MM.1S (cell line): Measurements from ENCODE around the gene MEMO1.

Experiments used
- DNase-seq: peaks from one replicate; pipeline ENCODE4 v3.0.0-alpha.2; 2015
- H2AFZ ChIP-seq: fragments of 300-600 bp; sonication (generic); 2 replicates; pipeline ENCODE4 v1.6.0; 2016; ENCODE audit warnings: antibody characterized with exemption, low read length
- H3F3A ChIP-seq: fragments of 300-600 bp; sonication (generic); 2 replicates; pipeline ENCODE4 v1.6.1; 2016; ENCODE audit warnings: mild to moderate bottlenecking, antibody characterized with exemption, low read length, moderate library complexity, mixed read lengths; ENCODE audit not compliant: insufficient read depth
- H3K27ac ChIP-seq: fragments of 300-600 bp; sonication (generic); 2 replicates; pipeline ENCODE4 v1.5.1; 2016; ENCODE audit warnings: mild to moderate bottlenecking, low read length
- H3K27me3 ChIP-seq: fragments of 300-600 bp; sonication (generic); replicated peaks from 2 replicates; pipeline ENCODE4 v1.6.0; 2016; ENCODE audit warnings: low read length; ENCODE audit not compliant: insufficient read depth
- H3K36me3 ChIP-seq: fragments of 300-600 bp; sonication (generic); replicated peaks from 2 replicates; pipeline ENCODE4 v1.6.1; 2016; ENCODE audit warnings: mild to moderate bottlenecking, low read length, mixed read lengths; ENCODE audit not compliant: insufficient read depth
- H3K4me1 ChIP-seq: fragments of 300-600 bp; sonication (generic); 2 replicates; pipeline ENCODE4 v1.6.1; 2016; ENCODE audit warnings: low read length, mixed read lengths
- H3K4me2 ChIP-seq: fragments of 300-600 bp; sonication (generic); 2 replicates; pipeline ENCODE4 v1.6.0; 2016; ENCODE audit warnings: low read depth, low read length
- H3K4me3 ChIP-seq: fragments of 300-600 bp; sonication (generic); 2 replicates; pipeline ENCODE4 v1.5.1; 2016; ENCODE audit warnings: low read length, mixed read lengths
- H3K79me2 ChIP-seq: fragments of 300-600 bp; sonication (generic); 2 replicates; pipeline ENCODE4 v1.6.1; 2016; ENCODE audit warnings: mixed run types, low read length, mixed read lengths
- H3K9ac ChIP-seq: fragments of 300-600 bp; sonication (generic); 2 replicates; pipeline ENCODE4 v1.6.1; 2016; ENCODE audit warnings: low read length, mixed read lengths
- H3K9me2 ChIP-seq: fragments of 300-600 bp; sonication (generic); replicated peaks from 2 replicates; pipeline ENCODE4 v1.6.1; 2016; ENCODE audit warnings: mild to moderate bottlenecking, low read length, mixed read lengths; ENCODE audit not compliant: insufficient read depth
- H3K9me3 ChIP-seq: fragments of 300-600 bp; sonication (generic); replicated peaks from 2 replicates; pipeline ENCODE4 v1.6.1; 2016; ENCODE audit warnings: mild to moderate bottlenecking, low read length, mixed read lengths; ENCODE audit not compliant: insufficient read depth
- H4K20me1 ChIP-seq: fragments of 300-600 bp; sonication (generic); 2 replicates; pipeline ENCODE4 v1.6.1; 2016; ENCODE audit warnings: mild to moderate bottlenecking, low read length, moderate library complexity, mixed read lengths; ENCODE audit not compliant: insufficient read depth
- EZH2 ChIP-seq: fragments of 300-600 bp; sonication (generic); optimal IDR thresholded peaks from 2 replicates; pipeline ENCODE3; 2017; ENCODE audit warnings: low read depth, mild to moderate bottlenecking, antibody characterized with exemption, low read length, mixed read lengths
- EZH2phosphoT487 ChIP-seq: fragments of 300-600 bp; sonication (generic); IDR thresholded peaks from 2 replicates; pipeline ENCODE4 v1.6.1; 2018; ENCODE audit warnings: antibody characterized with exemption, low read length
- TF ChIP-seq, protein P1 (sequence below): fragments of 300-600 bp; sonication (generic); IDR thresholded peaks from 2 replicates; pipeline ENCODE4 v1.5.1; 2016; ENCODE audit warnings: antibody characterized with exemption, low read length, mixed read lengths

MEMO1 gene

DNA sequence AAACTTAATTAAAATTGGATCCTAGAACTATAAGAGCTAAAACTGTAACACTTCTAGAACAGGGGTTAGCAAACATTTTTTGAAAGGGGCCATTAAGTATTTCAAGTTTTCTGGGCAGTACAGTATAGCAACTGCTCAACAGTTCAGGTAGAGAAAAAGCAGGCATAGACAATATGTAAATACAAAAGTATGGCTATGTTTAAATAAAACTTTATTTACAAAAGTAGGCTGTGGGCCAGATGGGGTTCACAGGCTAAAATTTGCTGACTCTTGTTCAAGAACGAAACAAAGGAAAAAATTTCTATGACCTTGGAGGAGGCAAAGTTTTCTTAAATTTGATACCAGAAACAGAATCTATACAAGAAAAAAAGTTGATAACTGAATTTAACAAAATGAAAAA lies 114.5 kb downstream of the MEMO1 start:
- Histone ChIP-seq H3K4me3 (no peak overlapping the region), H3K79me2 (no peaks in the 10 kb centered on the region), H3K9me2 (no peaks in the 10 kb centered on the region), H4K20me1 (no peaks in the 10 kb centered on the region), H3K4me2 (no peak overlapping the region), H2AFZ (no peak overlapping the region), H3K9ac (no peak overlapping the region), H3K9me3 (no peaks in the 10 kb centered on the region), H3K27ac (no peak overlapping the region), H3K27me3 (no peaks in the 10 kb centered on the region), H3K36me3 (no peaks in the 10 kb centered on the region), H3F3A (no peaks in the 10 kb centered on the region), H3K4me1 (no peaks in the 10 kb centered on the region)
- TF ChIP-seq EZH2phosphoT487 (no peak), EZH2 (no peak)
- TF ChIP-seq, protein P1, sequence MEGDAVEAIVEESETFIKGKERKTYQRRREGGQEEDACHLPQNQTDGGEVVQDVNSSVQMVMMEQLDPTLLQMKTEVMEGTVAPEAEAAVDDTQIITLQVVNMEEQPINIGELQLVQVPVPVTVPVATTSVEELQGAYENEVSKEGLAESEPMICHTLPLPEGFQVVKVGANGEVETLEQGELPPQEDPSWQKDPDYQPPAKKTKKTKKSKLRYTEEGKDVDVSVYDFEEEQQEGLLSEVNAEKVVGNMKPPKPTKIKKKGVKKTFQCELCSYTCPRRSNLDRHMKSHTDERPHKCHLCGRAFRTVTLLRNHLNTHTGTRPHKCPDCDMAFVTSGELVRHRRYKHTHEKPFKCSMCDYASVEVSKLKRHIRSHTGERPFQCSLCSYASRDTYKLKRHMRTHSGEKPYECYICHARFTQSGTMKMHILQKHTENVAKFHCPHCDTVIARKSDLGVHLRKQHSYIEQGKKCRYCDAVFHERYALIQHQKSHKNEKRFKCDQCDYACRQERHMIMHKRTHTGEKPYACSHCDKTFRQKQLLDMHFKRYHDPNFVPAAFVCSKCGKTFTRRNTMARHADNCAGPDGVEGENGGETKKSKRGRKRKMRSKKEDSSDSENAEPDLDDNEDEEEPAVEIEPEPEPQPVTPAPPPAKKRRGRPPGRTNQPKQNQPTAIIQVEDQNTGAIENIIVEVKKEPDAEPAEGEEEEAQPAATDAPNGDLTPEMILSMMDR = no peak
- no peak for DNase-seq

DNA sequence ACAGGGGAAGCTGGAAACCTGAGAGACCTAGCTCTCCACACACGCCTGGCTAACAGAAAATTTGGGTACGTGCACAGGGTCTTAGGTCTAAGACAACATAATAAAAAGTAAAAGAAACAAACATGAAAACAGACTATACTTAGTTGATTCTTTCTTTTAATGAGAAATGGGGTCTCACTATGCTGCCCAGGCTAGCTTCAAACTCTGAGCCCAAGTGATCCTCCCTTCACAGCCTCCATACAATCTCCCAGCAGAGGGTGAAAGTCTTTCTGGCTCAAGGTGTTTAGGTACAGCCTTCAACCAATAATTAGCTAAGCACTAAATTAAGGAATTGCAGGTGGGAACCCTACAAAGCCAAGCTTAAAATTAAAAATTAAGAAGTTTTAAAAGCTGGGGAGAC lies 116.2 kb downstream of the MEMO1 start:
- no peaks in the 10 kb centered on the region for H3K36me3 ChIP-seq
- no peaks in the 10 kb centered on the region for H3K79me2 ChIP-seq
- H3F3A ChIP-seq = no peaks in the 10 kb centered on the region
- DNase-seq = no peak
- H3K9me3 ChIP-seq = no peaks in the 10 kb centered on the region
- no peaks in the 10 kb centered on the region for H3K9me2 ChIP-seq
- no peaks in the 10 kb centered on the region for H3K4me1 ChIP-seq
- no peak overlapping the region for H3K4me3 ChIP-seq
- H2AFZ ChIP-seq = no peak overlapping the region
- no peaks in the 10 kb centered on the region for H4K20me1 ChIP-seq
- TF ChIP-seq, protein P1 = no peak
- no peak for TF ChIP-seq EZH2phosphoT487
- TF ChIP-seq EZH2 = no peak
- no peak overlapping the region for H3K27ac ChIP-seq
- no peaks in the 10 kb centered on the region for H3K27me3 ChIP-seq
- no peak overlapping the region for H3K9ac ChIP-seq
- H3K4me2 ChIP-seq = no peak overlapping the region

DNA sequence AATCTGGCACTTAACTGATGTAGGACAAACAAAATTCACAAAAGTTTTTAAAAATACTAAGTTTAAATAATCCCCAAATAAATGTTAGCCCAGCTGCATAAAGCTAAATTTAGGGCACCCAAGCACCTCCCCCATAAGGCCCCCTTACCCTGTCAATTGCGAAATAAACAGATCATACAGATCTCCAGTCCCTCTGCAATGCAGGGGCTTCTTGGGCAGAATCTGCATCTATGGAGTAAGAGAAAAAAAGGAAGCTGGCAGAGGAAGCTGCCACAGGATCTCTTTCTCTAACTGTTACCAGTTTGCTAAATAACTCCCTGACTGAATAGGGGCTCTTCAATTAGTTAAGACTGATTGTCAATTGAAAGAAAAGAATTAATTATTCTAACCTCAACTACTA lies 117.7 kb downstream of the MEMO1 start:
- Histone ChIP-seq H3K27ac (no peak overlapping the region), H3K9me3 (no peaks in the 10 kb centered on the region), H3K4me2 (no peak overlapping the region), H3K79me2 (no peaks in the 10 kb centered on the region), H4K20me1 (no peaks in the 10 kb centered on the region), H2AFZ (no peak overlapping the region), H3K27me3 (no peaks in the 10 kb centered on the region), H3K9ac (no peak overlapping the region), H3K4me1 (no peaks in the 10 kb centered on the region), H3K4me3 (no peak overlapping the region), H3K9me2 (no peaks in the 10 kb centered on the region), H3K36me3 (no peaks in the 10 kb centered on the region), H3F3A (no peaks in the 10 kb centered on the region)
- TF ChIP-seq EZH2phosphoT487 = no peak
- TF ChIP-seq, protein P1 = no peak
- no peak for TF ChIP-seq EZH2
- no peak for DNase-seq
